Adipose tissue (tissue), 3 donors: Measurements from ENCODE around the gene APOB. TPM values are rescaled to one million over a fixed set of nuclear protein-coding genes. Genes with fewer than 3 reads are reported as not detected.

Experiments
- H3K27ac ChIP-seq: one replicate; pipeline ENCODE4 v1.5.1; 2013; ENCODE audit warnings: low read depth, low read length
- WGBS, 3 donors: extraction: QIAGEN DNeasy Blood & Tissue Kit; methylation state at CpG; one replicate each; pipeline ENCODE4 v1.1.7; 2013; 5-methylcytosine and 5-hydroxymethylcytosine counted together
- polyA plus RNA-seq, 3 donors: library from polyadenylated mRNA; stranded (reverse); fragments of 200-250 nt; gene quantifications; one replicate each; pipeline ENCODE4 v1.2.3, GENCODE V29; 2013
- donor health status: healthy with polysubstance abuse.
- donor health status: Bipolar disorder and iron deficiency.
- donor health status: healthy.

The APOB gene
- polyA plus RNA-seq, 3 donors, result 0.12 to 6.2 (median 0.22) TPM

- 79 to 86% (median 83%) methylated on average over 4 of the region's 4 CpGs for WGBS, 3 donors
Observed at GRCh38 chr2:20970068-20970467, 73.8 kb downstream of the APOB start.

GRCh38 chr2:20966061-20966595 lies 77.7 kb downstream of the APOB start:
- WGBS, 3 donors, result 70 to 72% (median 71%) methylated on average over 10 of the region's 10 CpGs
- H3K27ac ChIP-seq, result no peak overlapping the region

More at GRCh38 chr2:20970068-20970467, 73.8 kb downstream of the APOB start:
- no peak overlapping the region for H3K27ac ChIP-seq

GRCh38 chr2:20965221-20965620 lies 78.7 kb downstream of the APOB start:
- WGBS, 3 donors, result 73 to 85% (median 77%) methylated on average over 5 of the region's 5 CpGs

GRCh38 chr2:20963867-20964266 lies 80.0 kb downstream of the APOB start:
- no peak overlapping the region for H3K27ac ChIP-seq
- WGBS, 3 donors, result 50 to 88% (median 76%) methylated on average over 2 of the region's 2 CpGs

More at GRCh38 chr2:20965221-20965620, 78.7 kb downstream of the APOB start:
- no peak overlapping the region for H3K27ac ChIP-seq

- WGBS, 3 donors, result 33 to 36% (median 35%) methylated on average over 5 of the region's 5 CpGs
- H3K27ac ChIP-seq, result no peak overlapping the region
Observed at GRCh38 chr2:20962939-20963557, 80.8 kb downstream of the APOB start.

- WGBS, 3 donors, result 46 to 48% (median 47%) methylated on average over 7 of the region's 7 CpGs
- no peak overlapping the region for H3K27ac ChIP-seq
Observed at GRCh38 chr2:20961858-20962257, 82.0 kb downstream of the APOB start.

- no peak overlapping the region for H3K27ac ChIP-seq
- 68 to 73% (median 70%) methylated on average over 4 of the region's 4 CpGs for WGBS, 3 donors
Observed at GRCh38 chr2:20960003-20960402, 83.9 kb downstream of the APOB start.

- WGBS, 3 donors, result 59 to 78% (median 73%) methylated on average over 4 of the region's 4 CpGs
- H3K27ac ChIP-seq, result no peak overlapping the region
Observed at GRCh38 chr2:20959252-20959651, 84.6 kb downstream of the APOB start.

- no peak overlapping the region for H3K27ac ChIP-seq
- 70 to 80% (median 78%) methylated on average over 19 to 21 of the region's 21 CpGs for WGBS, 3 donors
Observed at GRCh38 chr2:20957788-20958525, 85.9 kb downstream of the APOB start.

- no peak overlapping the region for H3K27ac ChIP-seq
- 75 to 83% (median 76%) methylated on average over 10 of the region's 10 CpGs for WGBS, 3 donors
Observed at GRCh38 chr2:20955277-20956026, 88.4 kb downstream of the APOB start.

GRCh38 chr2:20953146-20953824 lies 90.6 kb downstream of the APOB start:
- 66 to 76% (median 69%) methylated on average over 10 of the region's 10 CpGs for WGBS, 3 donors

More at GRCh38 chr2:20953146-20953824, 90.6 kb downstream of the APOB start:
- H3K27ac ChIP-seq, result no peak overlapping the region

Other genes with a start within 250 kb of the APOB start
- gene LDAH, start 221.0 kb downstream of the APOB start, polyA plus RNA-seq, result 1 to 10 TPM; 6.3 to 8.2 (median 7.0) TPM
- gene TDRD15, start 79.9 kb upstream of the APOB start, polyA plus RNA-seq, result not detected